H1 (cell line): ENCODE results near the gene AP5S1. TPM values are rescaled to one million over a fixed set of nuclear protein-coding genes. Genes with fewer than 3 reads are reported as not detected.

Experiments
- CBX5 ChIP-seq: fragments of 300-800, 300-1000 bp; sonication (generic); IDR thresholded peaks from 2 replicates; pipeline ENCODE4 v1.7.1; 2016; ENCODE audit warnings: antibody characterized with exemption, low read length, low read depth
- EGR1 ChIP-seq: IDR thresholded peaks from 2 replicates; pipeline ENCODE4 v1.6.1; 2011; ENCODE audit warnings: low read depth, low read length, borderline replicate concordance
- EZH2 ChIP-seq: fragments of 200-600 bp; sonication (generic); IDR thresholded peaks from 2 replicates; pipeline ENCODE4 v1.7.1; 2012; ENCODE audit warnings: low read depth, mild to moderate bottlenecking, moderate library complexity, low read length, inconsistent platforms; ENCODE audit not compliant: severe bottlenecking
- FOSL1 ChIP-seq: IDR thresholded peaks from 2 replicates; pipeline ENCODE4 v1.6.1; 2011; ENCODE audit warnings: mild to moderate bottlenecking, low read depth, low read length, moderate library complexity; ENCODE audit not compliant: insufficient read depth
- polyA plus RNA-seq, 7 experiments: library from polyadenylated mRNA; depleted of rRNA in 3 of 7; stranded (reverse) in 5 of 7; unstranded in 2 of 7; fragments of >200 nt in 5 of 7; fragments of 200-250 nt in 2 of 7; gene quantifications; 1 replicate in 5 of 7; 2 replicates in 1 of 7; 4 replicates in 1 of 7; pipeline versions ENCODE4 v1.2.1 to v1.2.3, GENCODE V29; 2011 to 2013; ENCODE audit warnings: missing spikeins in 2 of 7, mixed read lengths in 2 of 7
- total RNA-seq: library from RNA; stranded (reverse); fragmentation: NEBNext Ultra II Directional; extraction: Animal tissue kit (Norgen Biotek cat#: 25700); gene quantifications from 2 replicates; pipeline ENCODE4 v1.2.1, GENCODE V29; 2021
- TF ChIP-seq, protein P1 (sequence below), 3 experiments: IDR thresholded peaks; 1 replicate in 2 of 3; 2 replicates in 1 of 3; pipeline versions ENCODE4 v1.5.1 to v1.6.1; 2011; ENCODE audit warnings: low read length in 3 of 3, mild to moderate bottlenecking in 3 of 3, inconsistent platforms in 2 of 3, low read depth in 1 of 3, moderate library complexity in 1 of 3; ENCODE audit not compliant: insufficient read depth in 1 of 3; ENCODE audit errors: control extremely low read depth in 1 of 3

AP5S1 gene
- total and polyA plus RNA-seq, 2 of the 8 experiments (the other 6 are each of a cell fraction or from before 2014, with no cell fraction given), result 3.3 to 3.7 TPM

DNA sequence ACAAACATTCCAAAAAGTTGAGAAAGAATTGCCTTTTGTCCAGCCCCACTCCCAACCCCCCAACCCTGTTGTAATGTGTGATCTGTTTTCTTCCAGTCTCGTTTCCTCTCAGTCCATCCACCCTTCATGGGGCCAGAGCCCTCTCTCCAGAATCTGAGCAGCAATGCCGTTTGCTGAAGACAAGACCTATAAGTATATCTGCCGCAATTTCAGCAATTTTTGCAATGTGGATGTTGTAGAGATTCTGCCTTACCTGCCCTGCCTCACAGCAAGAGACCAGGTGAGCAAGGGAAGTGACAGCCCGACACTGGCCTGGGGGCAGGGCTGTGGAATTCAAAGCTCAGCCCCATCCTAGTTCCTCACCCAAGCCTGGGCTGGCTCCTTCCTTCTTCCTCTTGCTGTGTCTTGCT is 34.1 kb downstream of the AP5S1 start (continued):
- TF ChIP-seq EZH2 (no peak), CBX5 (no peak), EGR1 (no peak), FOSL1 (no peak)
- TF ChIP-seq, protein P1, sequence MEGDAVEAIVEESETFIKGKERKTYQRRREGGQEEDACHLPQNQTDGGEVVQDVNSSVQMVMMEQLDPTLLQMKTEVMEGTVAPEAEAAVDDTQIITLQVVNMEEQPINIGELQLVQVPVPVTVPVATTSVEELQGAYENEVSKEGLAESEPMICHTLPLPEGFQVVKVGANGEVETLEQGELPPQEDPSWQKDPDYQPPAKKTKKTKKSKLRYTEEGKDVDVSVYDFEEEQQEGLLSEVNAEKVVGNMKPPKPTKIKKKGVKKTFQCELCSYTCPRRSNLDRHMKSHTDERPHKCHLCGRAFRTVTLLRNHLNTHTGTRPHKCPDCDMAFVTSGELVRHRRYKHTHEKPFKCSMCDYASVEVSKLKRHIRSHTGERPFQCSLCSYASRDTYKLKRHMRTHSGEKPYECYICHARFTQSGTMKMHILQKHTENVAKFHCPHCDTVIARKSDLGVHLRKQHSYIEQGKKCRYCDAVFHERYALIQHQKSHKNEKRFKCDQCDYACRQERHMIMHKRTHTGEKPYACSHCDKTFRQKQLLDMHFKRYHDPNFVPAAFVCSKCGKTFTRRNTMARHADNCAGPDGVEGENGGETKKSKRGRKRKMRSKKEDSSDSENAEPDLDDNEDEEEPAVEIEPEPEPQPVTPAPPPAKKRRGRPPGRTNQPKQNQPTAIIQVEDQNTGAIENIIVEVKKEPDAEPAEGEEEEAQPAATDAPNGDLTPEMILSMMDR (IDR thresholded peaks at IDR 0.05; ENCODE audit: control extremely low read depth in 1 of 3, insufficient read depth in 1 of 3, low read depth in 1 of 3, low read length in 3 of 3), result no peak
